ENCODE measurements around the gene MPI. TPM values are rescaled to one million over a fixed set of nuclear protein-coding genes. Genes with fewer than 3 reads are reported as not detected.
"Not testable (repeated sequence)": the region's sequence is repeated elsewhere in the genome, so short reads cannot be mapped to it uniquely, and the experiment has no call there.

The MPI gene
- total RNA-seq, 2 experiments from 2014 or later = 56.4 to 60.0 TPM

DNA sequence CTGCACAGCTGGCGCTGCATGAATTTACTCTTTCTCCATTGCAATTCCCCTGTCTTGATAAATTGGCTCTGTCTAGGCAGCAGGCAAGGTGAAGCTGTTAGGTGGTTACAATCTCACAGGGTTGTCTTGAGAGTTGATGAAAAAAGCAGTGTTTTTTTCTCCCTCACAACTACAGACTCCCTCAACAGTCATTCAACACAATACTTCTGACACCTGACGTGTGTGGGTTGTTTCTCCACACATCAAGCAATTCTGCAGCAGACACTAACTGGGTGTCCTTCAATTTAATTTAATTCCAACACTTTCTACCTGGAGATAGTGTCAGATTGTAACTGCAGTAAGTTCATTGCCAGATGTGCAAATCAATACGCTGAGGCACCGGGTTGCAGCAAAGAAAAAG is 11.6 kb upstream of the MPI start:
- Mint-ChIP-seq H3K27ac (no peak overlapping the region), H3K36me3 (no peaks in the 10 kb centered on the region), H3K4me3 (no peak overlapping the region), H3K27me3 (no peaks in the 10 kb centered on the region), H3K9me3 (peaks cover 4% of the 10 kb centered on the region), H3K4me1 (ENCODE audit: low read depth) (peaks cover 2% of the 10 kb centered on the region)
- no peak for DNase-seq
- intact Hi-C loops (cut with micrococcal nuclease) = loop anchor here (10.0 kb wide), 1 partner anchor 327 kb away; the partner anchor contains the start of gene C15orf39
- POLR2A ChIA-PET = no interaction called here
- CTCF ChIA-PET = interaction anchor here (0.8 kb wide), 1 partner anchor 26 kb away, joined by 3 read pairs; no protein-coding TSS in a partner anchor

GRCh38 chr15:74882528-74882927 is 7.3 kb upstream of the MPI start:
- H3K9me3 Mint-ChIP-seq = peaks cover 4% of the 10 kb centered on the region
- POLR2A ChIA-PET = no interaction called here
- CTCF ChIA-PET = interaction anchor here (1.2 to 4.8 kb wide), 2 partner anchors 14 to 19 kb away, joined by 5 to 37 read pairs; no protein-coding TSS in a partner anchor
- H3K4me3 Mint-ChIP-seq = no peak overlapping the region
- H3K27me3 Mint-ChIP-seq = no peaks in the 10 kb centered on the region
- H3K4me1 Mint-ChIP-seq (ENCODE audit: low read depth) = peaks cover 7% of the 10 kb centered on the region
- H3K36me3 Mint-ChIP-seq = no peaks in the 10 kb centered on the region
- intact Hi-C loops (cut with micrococcal nuclease) = no loop called here
- DNase-seq = no peak
- H3K27ac Mint-ChIP-seq = no peak overlapping the region

DNA sequence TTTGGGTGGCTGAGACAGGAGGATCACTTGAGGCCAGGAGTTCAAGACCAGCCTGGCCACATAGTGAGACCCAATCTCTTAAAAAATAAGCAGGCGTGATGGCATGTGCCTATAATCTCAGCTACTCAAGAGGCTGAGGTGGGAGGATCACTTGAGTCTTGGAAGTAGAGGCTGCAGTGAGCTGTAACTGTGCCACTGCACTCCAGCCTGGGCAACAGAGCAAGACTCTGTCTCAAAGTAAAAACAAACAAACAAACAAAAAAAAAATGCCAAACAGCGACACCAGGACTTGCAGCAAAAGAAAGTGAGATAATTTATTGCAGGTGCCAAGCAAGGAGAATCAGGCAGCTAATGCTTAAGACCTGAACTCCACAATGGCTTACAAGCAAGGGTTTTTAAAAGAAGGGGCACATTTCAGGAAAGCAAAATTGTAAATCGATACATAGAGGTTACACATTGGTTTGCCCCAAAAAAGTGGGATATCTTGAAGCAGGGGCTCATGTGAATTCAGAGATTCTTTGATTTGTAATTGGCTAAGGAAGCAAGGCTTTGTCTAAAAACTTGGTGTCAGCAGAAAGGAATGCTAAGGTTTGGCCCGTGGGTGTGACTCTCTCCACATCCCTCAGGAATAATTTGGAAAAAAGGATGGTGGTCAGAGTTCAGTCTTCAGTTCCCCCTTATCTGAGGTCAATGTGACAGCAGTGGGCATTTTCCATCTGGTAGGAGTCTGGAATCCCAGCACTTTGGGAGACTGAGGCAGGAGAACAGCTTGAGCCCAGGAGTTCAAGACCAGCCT is 5.2 kb upstream of the MPI start:
- Mint-ChIP-seq H3K4me1 (ENCODE audit: low read depth) (peaks cover 18% of the 10 kb centered on the region), H3K27me3 (no peaks in the 10 kb centered on the region), H3K27ac (no peak overlapping the region), H3K4me3 (no peak overlapping the region), H3K36me3 (no peaks in the 10 kb centered on the region), H3K9me3 (peaks cover 4% of the 10 kb centered on the region)
- intact Hi-C loops (cut with micrococcal nuclease) = no loop called here
- ChIA-PET CTCF (interaction anchor here (0.7 to 4.8 kb wide), 7 partner anchors 17 to 263 kb away, joined by 3 to 37 read pairs (median 4); no protein-coding TSS in a partner anchor), POLR2A (interaction anchor here (0.6 kb wide), 1 partner anchor 61 kb away, joined by 4 read pairs; no protein-coding TSS in a partner anchor)
- DNase-seq = no peak

- intact Hi-C loops (cut with micrococcal nuclease) = no loop called here
- no peak for DNase-seq
- H3K27me3 Mint-ChIP-seq = no peaks in the 10 kb centered on the region
- no peak overlapping the region for H3K4me3 Mint-ChIP-seq
- no peaks in the 10 kb centered on the region for H3K36me3 Mint-ChIP-seq
- H3K27ac Mint-ChIP-seq = no peak overlapping the region
- ChIA-PET POLR2A (no interaction called here), CTCF (interaction anchor here (1.0 to 1.2 kb wide), 2 partner anchors 16 to 264 kb away, joined by 3 to 4 read pairs; no protein-coding TSS in a partner anchor)
- H3K9me3 Mint-ChIP-seq = peaks cover 4% of the 10 kb centered on the region
- H3K4me1 Mint-ChIP-seq (ENCODE audit: low read depth) = peaks cover 21% of the 10 kb centered on the region
Observed at GRCh38 chr15:74885461-74885860, 4.4 kb upstream of the MPI start.

- not testable (repeated sequence) for H3K4me3 Mint-ChIP-seq, H3K27ac Mint-ChIP-seq, DNase-seq, H3K9me3 Mint-ChIP-seq, H3K27me3 Mint-ChIP-seq
- Mint-ChIP-seq H3K4me1 (ENCODE audit: low read depth) (peaks cover 40% of the 10 kb centered on the region), H3K36me3 (peaks cover 11% of the 10 kb centered on the region)
- ChIA-PET POLR2A (interaction anchor here (0.6 kb wide), 1 partner anchor 16 kb away, joined by 3 read pairs; no protein-coding TSS in a partner anchor), CTCF (interaction anchor here (1.1 kb wide), 1 partner anchor 14 kb away, joined by 3 read pairs; no protein-coding TSS in a partner anchor)
- intact Hi-C loops (cut with micrococcal nuclease) = loop anchor here (2.0 kb wide), 1 partner anchor 15 kb away; the partner anchor contains the start of gene SCAMP2
Observed at GRCh38 chr15:74887537-74888193, 2.2 kb upstream of the MPI start.

GRCh38 chr15:74888716-74889115 is 1.1 kb upstream of the MPI start:
- Mint-ChIP-seq H3K27me3 (no peaks in the 10 kb centered on the region), H3K27ac (no peak overlapping the region), H3K36me3 (peaks cover 17% of the 10 kb centered on the region), H3K4me3 (peak overlapping the region; percentile 90), H3K4me1 (ENCODE audit: low read depth) (peaks cover 50% of the 10 kb centered on the region), H3K9me3 (no peaks in the 10 kb centered on the region)
- no peak for DNase-seq
- intact Hi-C loops (cut with micrococcal nuclease) = loop anchor here (2.0 kb wide), 1 partner anchor 16 kb away; the partner anchor contains the start of gene SCAMP2
- ChIA-PET POLR2A (interaction anchor here (1.1 to 1.9 kb wide), 3 partner anchors 15 to 135 kb away, joined by 3 to 6 read pairs (median 3); partner anchors contain the start of genes PPCDC and SCAMP2), CTCF (interaction anchor here (0.7 to 2.2 kb wide), 3 partner anchors 13 to 118 kb away, joined by 3 to 29 read pairs (median 3); no protein-coding TSS in a partner anchor)

DNA sequence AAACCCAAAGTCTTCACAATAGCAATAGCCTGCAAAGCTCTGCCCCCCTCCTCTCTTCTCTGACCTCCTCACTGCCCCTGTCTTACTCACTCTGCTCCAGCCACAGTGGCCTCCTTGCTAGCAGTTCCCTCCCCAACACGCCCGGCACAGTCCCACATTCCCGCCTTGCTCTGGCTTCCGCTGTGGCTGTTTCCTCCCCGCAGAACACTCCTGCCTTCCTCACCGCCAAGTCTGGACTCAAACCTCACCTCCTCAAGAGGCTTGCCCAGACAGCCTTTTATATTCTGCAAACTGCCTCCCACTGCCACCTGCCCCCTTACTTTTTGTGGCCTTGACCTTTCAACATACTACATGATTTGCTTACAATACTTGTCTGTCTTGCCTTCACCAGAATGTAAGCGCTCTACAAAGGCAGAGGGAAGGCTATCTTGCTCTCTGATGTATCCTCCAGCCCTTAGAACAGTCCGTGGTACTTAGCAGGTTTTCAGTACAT is 406 bp upstream of the MPI start:
- Mint-ChIP-seq H3K4me1 (ENCODE audit: low read depth) (peaks cover 47% of the 10 kb centered on the region), H3K9me3 (no peaks in the 10 kb centered on the region), H3K4me3 (peak overlapping the region; percentile 90), H3K36me3 (peaks cover 18% of the 10 kb centered on the region), H3K27ac (peak overlapping the region; percentile 76), H3K27me3 (no peaks in the 10 kb centered on the region)
- DNase-seq = peak; percentile 37
- ChIA-PET CTCF (interaction anchor here (0.6 to 2.2 kb wide), 9 partner anchors 11 to 118 kb away, joined by 3 to 29 read pairs (median 3); no protein-coding TSS in a partner anchor), POLR2A (interaction anchor here (1.0 to 1.9 kb wide), 7 partner anchors 10 to 134 kb away, joined by 3 to 8 read pairs (median 4); partner anchors contain the start of genes PPCDC, SCAMP2 and SCAMP5)
- intact Hi-C loops (cut with micrococcal nuclease) = loop anchor here (2.0 kb wide), 1 partner anchor 17 kb away; the partner anchor contains the start of gene SCAMP2

DNA sequence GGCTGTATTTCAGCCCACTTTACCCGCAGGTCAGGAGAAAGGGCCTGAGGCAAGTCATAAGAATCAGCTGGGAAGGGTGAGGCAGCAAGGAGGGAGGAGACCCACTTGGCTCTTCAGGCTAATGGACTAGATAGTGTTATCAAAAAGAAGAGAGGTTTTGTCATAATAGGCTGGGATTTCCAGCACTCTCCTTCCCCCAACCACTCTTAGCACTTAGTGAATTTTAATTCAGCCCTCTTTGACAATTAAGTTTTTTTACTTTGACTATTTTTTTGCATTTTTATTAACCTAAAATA is 771 bp downstream of the MPI start:
- peaks cover 44% of the 10 kb centered on the region for H3K4me1 Mint-ChIP-seq (ENCODE audit: low read depth)
- ChIA-PET CTCF (interaction anchor here (1.6 to 3.9 kb wide), 2 partner anchors 11 to 15 kb away, joined by 6 to 32 read pairs; no protein-coding TSS in a partner anchor), POLR2A (interaction anchor here (0.8 to 0.9 kb wide), 2 partner anchors 9 to 10 kb away, joined by 4 to 5 read pairs; no protein-coding TSS in a partner anchor)
- peak overlapping the region; percentile 90 for H3K4me3 Mint-ChIP-seq
- intact Hi-C loops (cut with micrococcal nuclease) = loop anchor here (1.0 to 5.0 kb wide), 3 partner anchors 48 to 103 kb away; partner anchors contain the start of genes COX5A and ULK3
- no peaks in the 10 kb centered on the region for H3K27me3 Mint-ChIP-seq
- H3K36me3 Mint-ChIP-seq = peaks cover 20% of the 10 kb centered on the region
- H3K27ac Mint-ChIP-seq = peak overlapping the region; percentile 76
- DNase-seq = no peak
- no peaks in the 10 kb centered on the region for H3K9me3 Mint-ChIP-seq

DNA sequence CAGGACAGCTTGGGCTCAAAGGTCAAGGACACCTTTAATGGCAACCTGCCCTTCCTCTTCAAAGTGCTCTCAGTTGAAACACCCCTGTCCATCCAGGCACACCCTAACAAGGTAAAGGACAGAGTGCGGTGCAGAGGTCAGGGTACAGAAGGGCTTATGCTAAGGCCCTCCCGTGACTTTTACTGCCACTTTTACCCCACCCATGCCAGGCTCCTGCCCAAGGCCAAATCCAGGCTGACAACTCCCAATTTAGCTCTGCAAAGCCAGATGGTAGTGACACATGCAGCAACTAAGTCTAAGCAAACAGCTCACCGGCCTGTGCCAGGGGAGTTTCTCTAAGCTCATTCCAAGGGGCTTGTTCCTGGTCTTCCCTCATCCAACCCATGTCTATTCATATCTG is 1.6 kb downstream of the MPI start:
- intact Hi-C loops (cut with micrococcal nuclease) = loop anchor here (5.0 kb wide), 2 partner anchors 49 to 104 kb away; partner anchors contain the start of gene ULK3
- no peak for DNase-seq
- CTCF ChIA-PET = interaction anchor here (1.6 to 3.9 kb wide), 2 partner anchors 10 to 14 kb away, joined by 7 to 32 read pairs; partner anchors contain the start of gene FAM219B
- no peaks in the 10 kb centered on the region for H3K9me3 Mint-ChIP-seq
- peaks cover 21% of the 10 kb centered on the region for H3K36me3 Mint-ChIP-seq
- H3K4me3 Mint-ChIP-seq = peak overlapping the region; percentile 13
- no peaks in the 10 kb centered on the region for H3K27me3 Mint-ChIP-seq
- H3K27ac Mint-ChIP-seq = no peak overlapping the region
- H3K4me1 Mint-ChIP-seq (ENCODE audit: low read depth) = peaks cover 44% of the 10 kb centered on the region
- POLR2A ChIA-PET = interaction anchor here (0.8 kb wide), 1 partner anchor 10 kb away, joined by 5 read pairs; no protein-coding TSS in a partner anchor

DNA sequence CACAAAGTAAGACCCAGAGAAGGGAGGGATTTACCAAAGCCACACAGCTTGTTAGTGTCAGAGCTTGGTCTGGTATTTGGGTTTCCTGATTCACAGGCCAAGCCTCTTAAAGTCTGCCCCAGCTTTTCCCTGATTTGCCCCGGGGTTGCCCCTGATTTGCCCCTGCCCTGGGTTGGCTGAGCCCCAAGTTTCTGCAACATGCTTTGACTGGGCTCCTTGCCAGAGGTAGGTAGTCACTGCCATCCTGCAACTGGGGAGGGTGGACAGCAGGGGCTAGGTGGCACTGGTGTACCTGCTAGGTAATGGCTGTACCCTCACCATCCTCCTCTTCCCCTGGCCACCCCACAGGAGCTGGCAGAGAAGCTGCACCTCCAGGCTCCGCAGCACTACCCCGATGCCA is 2.5 kb downstream of the MPI start:
- no peaks in the 10 kb centered on the region for H3K9me3 Mint-ChIP-seq
- peak overlapping the region; percentile 80 for H3K27ac Mint-ChIP-seq
- H3K27me3 Mint-ChIP-seq = no peaks in the 10 kb centered on the region
- ChIA-PET POLR2A (interaction anchor here (2.0 kb wide), 1 partner anchor 22 kb away, joined by 8 read pairs; no protein-coding TSS in a partner anchor), CTCF (interaction anchor here (1.6 to 3.9 kb wide), 2 partner anchors 9 to 14 kb away, joined by 7 to 32 read pairs; partner anchors contain the start of gene FAM219B)
- no peak overlapping the region for H3K4me3 Mint-ChIP-seq
- DNase-seq = peak; percentile 33
- peaks cover 44% of the 10 kb centered on the region for H3K4me1 Mint-ChIP-seq (ENCODE audit: low read depth)
- peaks cover 22% of the 10 kb centered on the region for H3K36me3 Mint-ChIP-seq
- intact Hi-C loops (cut with micrococcal nuclease) = loop anchor here (5.0 kb wide), 2 partner anchors 50 to 105 kb away; partner anchors contain the start of gene ULK3

GRCh38 chr15:74892931-74893330 is 3.1 kb downstream of the MPI start:
- no peak overlapping the region for H3K4me3 Mint-ChIP-seq

More at GRCh38 chr15:74892931-74893330, 3.1 kb downstream of the MPI start:
- intact Hi-C loops (cut with micrococcal nuclease) = loop anchor here (1.0 to 5.0 kb wide), 3 partner anchors 8 to 106 kb away; partner anchors contain the start of gene ULK3
- Mint-ChIP-seq H3K36me3 (peaks cover 22% of the 10 kb centered on the region), H3K27me3 (no peaks in the 10 kb centered on the region), H3K27ac (peak overlapping the region; percentile 80), H3K4me1 (ENCODE audit: low read depth) (peaks cover 44% of the 10 kb centered on the region), H3K9me3 (no peaks in the 10 kb centered on the region)
- no peak for DNase-seq
- ChIA-PET CTCF (interaction anchor here (3.9 kb wide), 1 partner anchor 9 kb away, joined by 32 read pairs; no protein-coding TSS in a partner anchor), POLR2A (interaction anchor here (1.0 to 2.0 kb wide), 4 partner anchors 9 to 29 kb away, joined by 3 to 8 read pairs (median 5); partner anchors contain the start of gene FAM219B)

Data from activated CD4-positive, alpha-beta memory T cell treated with anti-CD3 and anti-CD28 coated beads for 36 hours (primary cell).